HG02642 (cell line): Measurements from ENCODE around the gene GIPC1.
"Not testable (repeated sequence)": the region's sequence is repeated elsewhere in the genome, so short reads cannot be mapped to it uniquely, and the experiment has no call there.

Experiments
- ATAC-seq: cut with Tn5 transposase; IDR thresholded peaks from one replicate; pipeline ENCODE4 v1.9.1; 2021; ENCODE audit warnings: mild to moderate bottlenecking; ENCODE audit not compliant: unreplicated experiment, poor library complexity

The GIPC1 gene

DNA sequence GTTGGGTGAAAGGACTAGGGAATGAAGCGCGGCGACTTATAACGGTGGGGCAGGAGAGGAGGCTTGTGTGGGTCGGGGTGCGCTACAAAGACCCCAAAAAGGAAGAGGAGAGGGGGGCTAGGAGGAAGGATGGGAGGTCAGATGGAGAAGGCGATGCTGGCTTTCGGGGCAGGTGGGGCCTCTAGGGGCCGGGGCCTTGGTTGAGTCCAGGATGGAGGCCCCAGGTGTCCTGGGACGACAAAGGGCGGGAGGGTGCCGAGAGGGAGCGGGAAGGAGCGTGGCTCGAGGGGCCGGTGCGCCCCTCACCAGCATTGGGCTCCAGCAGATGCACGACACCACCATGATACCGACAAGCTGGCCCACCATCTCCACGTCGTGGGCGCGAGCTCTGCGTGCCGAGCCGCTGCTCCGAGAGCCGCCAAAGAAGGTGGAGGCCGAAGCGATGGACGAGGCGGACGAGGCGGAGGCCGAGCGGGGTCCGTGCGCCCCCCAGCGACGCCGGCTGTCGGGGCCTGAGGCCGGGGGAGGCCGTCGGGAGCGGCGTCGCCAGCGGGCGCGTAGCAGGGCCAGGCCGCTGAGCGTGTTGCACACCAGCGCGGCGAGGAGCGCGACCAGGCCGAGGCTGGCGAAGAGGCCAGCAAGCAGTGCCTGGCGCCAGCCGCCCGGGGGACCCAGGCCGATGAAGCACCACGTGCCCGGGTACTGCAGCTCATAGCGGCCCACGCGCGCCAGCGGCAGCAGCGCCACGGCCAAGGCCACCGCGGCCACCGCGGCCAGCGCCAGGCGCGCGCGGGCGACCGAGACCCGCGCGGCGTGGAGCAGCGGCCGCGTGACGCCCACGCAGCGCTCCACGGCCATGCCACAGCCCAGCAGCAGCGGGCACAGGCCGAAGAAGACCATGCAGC, 22.6 kb downstream of the GIPC1 start:
- no peak for ATAC-seq

DNA sequence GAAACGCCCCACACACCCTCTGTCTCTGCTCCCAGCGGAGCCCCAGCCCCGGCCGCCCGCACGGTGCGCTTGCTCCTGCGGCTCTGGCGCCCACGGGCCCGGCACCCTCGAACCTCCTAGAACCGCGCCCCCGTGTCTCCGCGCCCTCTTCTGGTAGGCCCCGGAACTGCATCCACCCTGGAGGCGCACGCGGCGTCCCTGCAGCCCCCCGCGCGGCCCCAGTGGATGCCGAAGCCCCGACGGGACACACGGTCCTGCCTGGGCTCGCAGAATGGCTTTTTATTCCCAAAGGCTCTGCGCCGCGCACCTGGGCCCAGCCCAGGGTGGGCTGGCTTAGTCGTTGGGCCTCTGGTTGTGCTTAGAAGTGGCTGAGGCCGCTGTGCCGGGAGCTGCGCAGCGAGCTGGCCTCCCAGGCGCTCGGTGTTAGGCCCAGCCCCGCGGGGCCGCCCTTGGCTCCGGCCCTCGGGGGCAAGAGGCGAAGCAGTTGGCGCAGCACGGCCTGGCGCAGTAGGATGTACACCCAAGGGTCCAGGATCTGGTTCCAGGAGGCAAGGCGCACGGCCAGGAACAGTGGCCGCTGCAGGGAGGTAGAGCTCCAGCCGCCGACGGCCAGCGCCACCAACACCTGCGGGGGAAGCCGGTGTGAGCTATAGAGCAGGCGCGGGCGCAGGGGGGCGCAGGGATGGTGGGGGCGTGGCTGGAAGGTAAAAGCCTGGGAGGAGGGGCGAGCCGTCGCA, 23.6 kb downstream of the GIPC1 start:
- no peak for ATAC-seq

DNA sequence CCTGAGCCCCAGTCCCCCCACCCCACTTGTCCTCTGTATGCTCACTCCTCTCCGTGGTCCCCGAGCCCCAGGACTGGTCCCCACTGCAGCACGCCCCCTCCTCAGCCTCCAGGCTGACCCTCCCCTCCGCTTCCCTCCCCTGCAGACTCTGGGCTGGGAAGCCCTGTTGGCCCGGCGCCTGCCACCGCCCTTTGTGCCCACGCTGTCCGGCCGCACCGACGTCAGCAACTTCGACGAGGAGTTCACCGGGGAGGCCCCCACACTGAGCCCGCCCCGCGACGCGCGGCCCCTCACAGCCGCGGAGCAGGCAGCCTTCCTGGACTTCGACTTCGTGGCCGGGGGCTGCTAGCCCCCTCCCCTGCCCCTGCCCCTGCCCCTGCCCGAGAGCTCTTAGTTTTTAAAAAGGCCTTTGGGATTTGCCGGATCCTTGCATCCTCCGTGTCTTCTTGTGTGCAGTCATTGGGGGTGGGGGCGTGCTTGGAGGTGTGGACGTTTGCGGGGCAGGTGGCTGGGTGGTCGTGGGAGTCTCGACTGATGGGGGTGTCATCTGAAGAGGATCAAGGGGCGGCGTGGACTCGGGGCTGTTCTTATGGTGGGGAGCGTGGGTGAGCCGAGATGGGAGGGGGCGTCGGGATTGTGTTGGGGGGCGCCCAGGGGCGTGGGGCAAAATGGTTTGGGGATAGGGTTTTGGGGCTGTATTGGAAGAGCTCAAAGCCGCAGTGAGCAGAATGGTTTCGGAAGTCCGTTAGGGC, 24.3 kb downstream of the GIPC1 start:
- no peak for ATAC-seq

DNA sequence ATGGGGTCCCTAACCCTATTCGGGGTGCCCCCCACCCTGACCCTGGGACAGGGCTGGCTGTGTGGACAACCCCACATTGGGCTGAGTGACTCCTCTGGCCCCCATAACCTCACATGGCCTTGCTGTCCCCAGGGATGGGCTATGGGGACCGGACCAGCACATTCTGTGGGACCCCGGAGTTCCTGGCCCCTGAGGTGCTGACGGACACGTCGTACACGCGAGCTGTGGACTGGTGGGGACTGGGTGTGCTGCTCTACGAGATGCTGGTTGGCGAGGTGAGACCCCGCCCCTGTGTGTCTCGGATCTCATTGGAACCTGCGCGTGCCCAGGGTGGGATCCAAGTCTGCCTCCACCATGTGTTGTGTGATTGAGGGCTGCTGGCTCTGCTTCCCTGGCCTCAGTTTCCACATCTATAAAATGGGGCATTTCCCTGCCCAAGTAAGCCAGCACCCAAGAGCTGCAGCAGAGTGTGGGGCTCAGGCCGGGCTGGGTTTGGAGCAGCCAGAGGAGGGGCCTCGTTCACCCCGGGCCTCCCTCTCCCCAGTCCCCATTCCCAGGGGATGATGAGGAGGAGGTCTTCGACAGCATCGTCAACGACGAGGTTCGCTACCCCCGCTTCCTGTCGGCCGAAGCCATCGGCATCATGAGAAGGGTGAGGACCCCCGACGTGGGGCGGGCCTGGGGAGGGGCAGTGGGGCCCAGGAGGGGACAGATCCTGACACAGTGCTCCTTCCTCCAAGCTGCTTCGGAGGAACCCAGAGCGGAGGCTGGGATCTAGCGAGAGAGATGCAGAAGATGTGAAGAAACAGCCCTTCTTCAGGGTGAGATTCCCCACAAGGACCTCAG, 25.7 kb downstream of the GIPC1 start:
- no peak for ATAC-seq

DNA sequence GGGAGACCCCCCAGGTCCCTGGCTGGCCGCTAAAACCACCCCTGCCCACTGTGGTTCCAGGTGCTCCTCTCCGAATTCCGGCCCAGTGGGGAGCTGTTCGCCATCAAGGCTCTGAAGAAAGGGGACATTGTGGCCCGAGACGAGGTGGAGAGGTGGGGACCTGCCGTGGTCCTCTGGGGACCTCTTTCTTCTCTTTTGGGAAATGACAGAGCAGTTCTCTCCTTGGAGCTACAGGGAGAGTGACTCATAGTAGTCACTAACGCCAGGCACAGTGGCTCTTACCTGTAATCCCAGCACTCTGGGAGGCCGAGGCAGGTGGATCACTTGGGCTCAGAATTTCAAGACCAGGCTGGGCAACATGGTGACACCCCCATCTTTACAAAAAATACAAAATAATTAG, 28.1 kb downstream of the GIPC1 start:
- no peak for ATAC-seq

DNA sequence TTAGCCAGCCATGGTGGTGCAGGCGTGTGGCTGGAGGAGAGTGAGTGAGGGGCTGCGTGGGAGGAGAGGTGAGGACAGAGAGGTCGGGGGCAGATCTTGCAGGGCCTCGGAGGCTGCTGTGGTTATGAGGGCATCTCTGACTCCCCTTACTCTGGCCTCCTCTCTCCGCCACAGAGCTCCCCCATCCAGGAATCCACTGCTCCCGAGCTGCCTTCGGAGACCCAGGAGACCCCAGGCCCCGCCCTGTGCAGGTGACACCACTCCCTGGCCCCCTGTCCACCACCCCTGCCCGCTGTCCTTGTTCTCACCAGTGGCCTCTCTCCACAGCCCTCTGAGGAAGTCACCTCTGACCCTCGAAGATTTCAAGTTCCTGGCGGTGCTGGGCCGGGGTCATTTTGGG, 28.5 kb downstream of the GIPC1 start:
- no peak for ATAC-seq

DNA sequence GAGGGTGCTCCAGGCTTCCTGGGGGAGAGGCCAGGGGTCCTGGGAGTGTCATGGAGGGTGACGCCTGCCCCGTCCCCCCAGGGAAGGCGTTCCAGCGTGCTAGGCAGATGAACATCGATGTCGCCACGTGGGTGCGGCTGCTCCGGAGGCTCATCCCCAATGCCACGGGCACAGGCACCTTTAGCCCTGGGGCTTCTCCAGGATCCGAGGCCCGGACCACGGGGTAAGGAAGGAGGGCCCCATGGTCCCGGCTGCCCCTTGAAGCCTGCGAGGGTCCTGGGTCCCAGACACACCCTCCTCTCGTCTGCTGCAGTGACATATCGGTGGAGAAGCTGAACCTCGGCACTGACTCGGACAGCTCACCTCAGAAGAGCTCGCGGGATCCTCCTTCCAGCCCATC, 32.2 kb downstream of the GIPC1 start:
- no peak for ATAC-seq

DNA sequence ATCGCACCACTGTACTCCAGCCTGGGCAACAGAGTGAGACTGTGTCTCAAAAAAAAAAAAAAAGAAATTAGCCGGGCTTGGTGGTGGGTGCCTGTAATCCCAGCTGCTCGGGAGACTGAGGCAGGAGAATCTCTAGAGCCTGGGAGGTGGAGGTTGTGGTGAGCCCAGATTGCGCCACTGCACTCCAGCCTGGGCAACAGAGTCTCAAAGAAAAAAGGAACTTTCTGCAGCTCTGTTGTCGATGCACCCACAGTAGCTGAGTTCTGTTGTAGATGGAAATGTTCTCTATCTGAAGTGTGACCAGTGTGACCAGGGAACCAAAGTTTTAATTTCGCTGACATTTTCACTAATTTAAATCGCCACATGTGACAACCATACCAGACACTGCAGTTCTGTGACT, 33.5 kb downstream of the GIPC1 start:
- ATAC-seq: not testable (repeated sequence)

DNA sequence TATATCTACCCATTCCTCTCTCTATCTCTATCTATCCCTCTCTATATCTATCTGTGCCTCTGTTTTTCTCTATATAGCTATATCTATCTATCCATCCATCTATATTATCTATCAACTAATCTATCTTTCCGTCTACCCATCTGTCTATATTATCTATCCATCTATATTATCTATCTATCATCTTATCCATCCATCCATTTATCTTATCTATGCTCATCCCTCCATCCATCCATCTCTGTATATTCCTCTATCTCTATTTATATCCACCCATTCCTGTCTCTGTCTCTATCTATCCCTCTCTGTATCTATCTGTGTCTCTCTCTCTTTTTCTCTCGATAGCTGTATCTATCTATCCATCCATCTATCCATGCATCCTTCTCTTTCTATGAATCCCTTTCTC, 35.0 kb downstream of the GIPC1 start:
- ATAC-seq: no peak

DNA sequence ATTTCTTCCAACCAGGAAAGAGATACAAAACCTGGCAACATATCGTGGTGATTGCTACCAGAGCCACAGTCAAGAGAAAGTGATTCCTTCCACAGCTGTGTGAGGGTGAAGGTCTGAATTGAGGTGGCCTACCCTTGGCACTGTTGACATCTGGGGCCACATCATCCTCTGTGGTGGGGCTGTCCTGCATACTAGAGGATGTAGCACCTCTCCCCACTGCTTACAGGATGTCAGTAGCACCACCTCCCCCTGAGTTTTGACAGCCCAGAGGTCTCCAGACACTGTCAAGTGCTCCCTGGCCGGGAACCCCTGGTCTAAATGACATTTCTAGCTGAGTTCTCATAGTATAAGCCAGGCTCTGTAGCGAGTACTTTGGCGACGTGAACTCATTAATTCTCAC, 36.2 kb downstream of the GIPC1 start:
- no peak for ATAC-seq

DNA sequence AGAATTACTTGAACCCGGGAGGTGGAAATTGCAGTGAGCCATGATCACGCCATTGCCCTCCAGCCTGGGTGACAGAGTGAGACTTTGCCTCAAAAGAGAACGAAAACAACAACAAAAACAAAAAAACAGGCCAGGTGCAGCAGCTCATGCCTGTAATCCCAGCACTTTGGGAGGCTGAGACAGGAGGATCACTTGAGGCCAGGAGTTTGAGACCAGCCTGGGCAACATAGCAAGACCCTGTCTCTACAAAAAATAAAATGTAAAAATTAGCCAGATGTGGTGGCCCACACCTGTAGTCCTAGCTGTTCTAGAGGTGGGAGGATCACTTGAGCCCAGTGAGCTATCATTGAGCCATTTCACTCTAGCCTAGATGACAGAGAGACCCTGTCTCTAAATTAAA, 43.6 kb downstream of the GIPC1 start:
- ATAC-seq: not testable (repeated sequence)

DNA sequence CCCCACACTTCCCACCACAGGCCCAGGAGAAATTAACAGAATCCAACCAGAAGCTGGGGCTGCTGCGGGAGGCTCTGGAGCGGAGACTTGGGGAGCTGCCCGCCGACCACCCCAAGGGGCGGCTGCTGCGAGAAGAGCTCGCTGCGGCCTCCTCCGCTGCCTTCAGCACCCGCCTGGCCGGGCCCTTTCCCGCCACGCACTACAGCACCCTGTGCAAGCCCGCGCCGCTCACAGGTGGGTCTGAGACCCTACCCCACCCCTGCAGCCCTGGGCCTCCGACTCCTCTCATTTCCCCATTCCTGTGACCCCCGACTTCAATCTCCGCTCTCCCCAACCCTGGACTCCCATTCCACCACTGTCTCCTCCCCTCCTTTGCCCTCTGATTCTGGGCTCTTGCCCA, 45.1 kb downstream of the GIPC1 start:
- no peak for ATAC-seq

DNA sequence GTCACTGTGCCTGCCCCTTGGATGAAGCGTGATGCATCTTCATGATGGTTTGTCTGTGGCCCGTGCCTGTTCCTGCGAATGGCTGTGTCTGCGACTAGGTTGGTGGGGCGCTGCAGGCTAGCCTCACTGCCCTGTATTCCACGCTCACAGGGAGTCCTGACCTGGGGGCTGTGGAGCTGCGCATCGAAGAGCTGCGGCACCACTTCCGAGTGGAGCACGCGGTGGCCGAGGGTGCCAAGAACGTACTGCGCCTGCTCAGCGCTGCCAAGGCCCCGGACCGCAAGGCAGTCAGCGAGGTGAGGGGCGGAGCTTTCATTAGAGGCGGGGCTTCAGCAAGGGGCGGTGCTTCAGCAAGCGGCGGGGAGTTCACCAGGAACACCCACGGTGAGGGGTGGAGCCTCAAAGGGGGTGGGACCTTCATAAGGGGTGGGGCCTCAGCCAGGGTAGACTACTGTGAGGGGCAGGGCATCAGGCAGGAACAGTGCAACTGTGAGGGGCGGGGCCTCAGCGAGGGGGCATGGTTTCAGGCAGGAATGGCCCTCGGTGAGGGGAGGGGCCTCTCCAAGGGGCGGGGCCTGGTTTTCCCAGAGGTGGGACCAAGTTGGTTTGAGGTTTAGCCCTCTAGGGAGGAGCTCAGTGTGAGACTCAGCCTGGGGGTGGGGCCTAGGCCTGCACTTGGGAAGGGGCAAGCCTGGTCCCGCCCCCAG, 45.6 kb downstream of the GIPC1 start:
- ATAC-seq: no peak

DNA sequence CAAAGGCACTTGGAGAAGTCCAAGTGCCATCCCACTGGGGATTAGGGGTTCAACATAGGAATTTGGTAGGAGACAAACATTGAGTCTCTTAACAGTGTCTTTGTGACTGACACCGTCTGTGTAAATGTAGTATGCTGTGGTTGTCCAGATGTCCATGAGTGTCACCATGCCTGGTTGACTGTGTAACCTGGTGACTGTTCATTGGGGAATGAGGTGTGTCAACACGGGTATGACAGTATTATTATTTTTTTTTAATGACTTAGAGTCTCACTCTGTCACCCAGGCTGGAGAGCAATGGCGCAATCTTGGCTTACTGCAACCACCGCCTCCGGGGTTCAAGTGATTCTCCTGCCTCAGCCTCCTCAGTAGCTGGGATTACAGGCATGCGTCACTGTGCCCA, 46.6 kb downstream of the GIPC1 start:
- ATAC-seq: no peak

DNA sequence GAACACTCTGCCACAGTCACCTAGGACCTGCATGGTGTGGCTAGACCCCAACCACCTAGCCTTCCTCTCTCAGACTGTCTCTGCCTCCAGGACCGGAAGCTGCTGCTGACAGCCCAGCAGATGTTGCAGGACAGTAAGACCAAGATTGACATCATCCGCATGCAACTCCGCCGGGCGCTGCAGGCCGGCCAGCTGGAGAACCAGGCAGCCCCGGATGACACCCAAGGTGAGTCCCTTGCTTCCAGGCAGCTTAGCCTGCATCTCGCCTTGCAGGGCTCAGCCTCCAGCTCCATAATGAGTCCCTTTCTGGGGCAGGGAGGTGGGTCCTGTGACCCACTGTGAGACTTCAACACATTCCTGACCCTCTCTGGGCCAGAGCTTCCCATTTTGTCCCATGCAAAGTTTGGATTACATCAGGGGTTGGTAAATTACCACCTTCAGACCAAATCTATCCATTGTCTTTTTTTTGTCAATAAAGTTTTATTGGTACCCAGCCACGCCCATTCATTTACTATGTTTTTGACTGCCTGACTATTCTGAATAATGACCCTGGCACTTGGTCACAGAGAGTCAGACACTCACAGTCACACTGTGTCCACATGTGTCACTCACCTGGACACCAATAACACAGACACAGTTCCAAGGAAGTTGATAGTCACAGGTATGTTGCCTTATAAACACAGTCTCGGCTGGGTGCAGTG, 49.4 kb downstream of the GIPC1 start:
- ATAC-seq: no peak

DNA sequence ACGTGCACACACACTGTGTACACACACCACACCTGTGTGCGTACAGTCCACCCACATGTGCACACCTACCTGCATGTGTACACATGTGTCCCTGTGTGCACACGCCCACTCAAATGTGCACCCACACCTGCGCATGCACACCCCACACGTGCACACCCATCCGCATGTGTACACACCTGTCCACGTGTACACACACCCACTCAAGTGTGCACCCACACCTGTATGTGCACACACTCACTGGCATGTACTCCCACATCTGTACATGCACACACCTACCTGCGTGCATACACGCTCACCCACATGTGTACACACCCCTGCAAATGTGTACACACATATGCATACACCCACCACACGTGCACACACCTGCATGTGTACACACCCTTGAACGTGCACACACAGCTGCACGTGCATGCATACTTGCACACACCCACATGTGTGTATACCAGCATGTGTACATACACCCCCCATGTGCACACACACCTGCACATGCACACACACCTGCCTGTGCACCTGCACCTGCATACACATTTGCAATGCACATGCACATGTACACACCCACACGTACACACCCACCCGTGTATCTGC, 52.2 kb downstream of the GIPC1 start:
- ATAC-seq: no peak

DNA sequence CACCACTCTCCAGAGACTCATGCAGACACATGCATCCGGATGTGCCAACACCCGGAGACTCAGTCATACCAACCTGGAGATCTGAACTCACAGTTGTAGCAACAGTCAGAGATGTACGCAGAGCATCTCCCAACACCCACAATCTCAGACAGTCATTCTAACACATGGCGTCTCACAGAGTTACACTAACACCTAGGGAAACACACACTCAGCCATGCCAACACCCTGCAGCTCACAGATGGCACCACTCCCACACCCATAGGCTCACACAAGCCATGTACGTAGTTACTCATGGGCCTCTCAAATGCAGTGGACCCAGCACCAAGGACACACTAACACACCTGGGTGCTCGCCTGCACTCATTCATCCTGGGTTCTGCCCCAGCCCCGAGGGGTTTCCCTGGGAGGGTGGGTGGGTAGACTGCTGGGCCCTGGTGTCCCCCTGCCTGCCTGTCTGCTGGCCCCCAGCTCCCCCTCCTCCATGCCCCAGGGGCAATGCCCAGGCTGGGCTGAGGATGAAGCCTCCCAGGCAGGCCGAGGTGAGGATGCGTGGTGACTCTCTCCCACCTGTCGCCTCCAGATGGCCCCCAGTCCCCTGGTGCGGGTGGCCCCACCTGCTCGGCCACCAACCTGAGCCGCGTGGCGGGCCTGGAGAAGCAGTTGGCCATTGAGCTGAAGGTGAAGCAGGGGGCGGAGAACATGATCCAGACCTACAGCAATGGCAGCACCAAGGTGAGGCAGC, 52.9 kb downstream of the GIPC1 start:
- ATAC-seq: no peak
